Retinal pigment epithelial cell (primary cell): ENCODE data around the gene GBGT1.

Source experiments
- DNase-seq: peaks from one replicate; pipeline ENCODE4 v3.0.0-alpha.2; 2010; ENCODE audit warnings: low read depth
- H3K4me3 ChIP-seq: 2 replicates; pipeline ENCODE4 v1.5.1; 2011; ENCODE audit warnings: mild to moderate bottlenecking, low read length, control low read depth, moderate library complexity
- CTCF ChIP-seq: conservative IDR thresholded peaks from 2 replicates; pipeline ENCODE4 v1.5.1; 2011; ENCODE audit warnings: low read depth, low read length, control low read depth, inconsistent platforms

Gene GBGT1

GRCh38 chr9:133126697-133127339 lies 36.9 kb downstream of the GBGT1 start:
- no peak for TF ChIP-seq CTCF
- DNase-seq, result no peak
- no peak overlapping the region for H3K4me3 ChIP-seq

DNA sequence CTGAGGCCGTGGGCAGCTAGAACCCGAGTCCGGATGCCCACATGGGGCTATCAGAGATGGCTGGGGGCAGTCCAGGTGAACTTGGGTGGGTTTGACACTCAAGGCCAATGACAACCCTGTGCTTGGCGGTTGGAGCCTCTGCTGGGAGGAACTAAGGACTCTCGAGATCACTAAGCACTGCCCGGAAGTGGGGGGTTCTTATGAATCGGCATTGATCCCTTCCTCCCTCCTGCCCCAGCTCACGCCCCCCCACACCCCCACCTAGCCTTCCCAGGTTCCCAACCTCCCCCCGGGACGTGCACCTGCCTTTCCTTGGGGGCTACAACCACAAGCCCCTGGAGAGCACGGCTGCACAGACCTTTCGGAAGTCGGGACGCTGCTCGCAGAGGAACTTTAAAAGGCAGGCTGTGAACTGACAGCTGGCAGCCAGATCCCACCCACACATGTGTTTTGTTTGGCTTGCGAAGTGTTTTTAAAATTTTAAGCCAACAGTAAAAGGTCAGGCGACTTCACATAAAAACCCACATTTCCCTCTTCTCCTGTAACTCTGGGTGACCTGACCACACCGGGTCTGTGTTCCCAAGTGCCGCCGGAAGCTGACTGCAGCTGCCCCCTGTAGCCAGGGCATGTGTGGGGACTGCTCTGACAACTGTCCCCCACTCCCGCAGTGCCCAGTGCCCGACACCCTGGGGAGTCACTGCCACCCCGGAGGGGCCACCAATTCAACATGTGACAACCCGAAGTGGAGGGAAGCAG lies 37.6 kb downstream of the GBGT1 start:
- TF ChIP-seq CTCF, result no peak
- no peak for DNase-seq
- no peak overlapping the region for H3K4me3 ChIP-seq

- TF ChIP-seq CTCF, result no peak
- no peak overlapping the region for H3K4me3 ChIP-seq
- no peak for DNase-seq
Measured at GRCh38 chr9:133124907-133125275, 38.8 kb downstream of the GBGT1 start.

- no peak overlapping the region for H3K4me3 ChIP-seq
- DNase-seq, result no peak
- no peak for TF ChIP-seq CTCF
Measured at GRCh38 chr9:133124123-133124906, 39.4 kb downstream of the GBGT1 start.

DNA sequence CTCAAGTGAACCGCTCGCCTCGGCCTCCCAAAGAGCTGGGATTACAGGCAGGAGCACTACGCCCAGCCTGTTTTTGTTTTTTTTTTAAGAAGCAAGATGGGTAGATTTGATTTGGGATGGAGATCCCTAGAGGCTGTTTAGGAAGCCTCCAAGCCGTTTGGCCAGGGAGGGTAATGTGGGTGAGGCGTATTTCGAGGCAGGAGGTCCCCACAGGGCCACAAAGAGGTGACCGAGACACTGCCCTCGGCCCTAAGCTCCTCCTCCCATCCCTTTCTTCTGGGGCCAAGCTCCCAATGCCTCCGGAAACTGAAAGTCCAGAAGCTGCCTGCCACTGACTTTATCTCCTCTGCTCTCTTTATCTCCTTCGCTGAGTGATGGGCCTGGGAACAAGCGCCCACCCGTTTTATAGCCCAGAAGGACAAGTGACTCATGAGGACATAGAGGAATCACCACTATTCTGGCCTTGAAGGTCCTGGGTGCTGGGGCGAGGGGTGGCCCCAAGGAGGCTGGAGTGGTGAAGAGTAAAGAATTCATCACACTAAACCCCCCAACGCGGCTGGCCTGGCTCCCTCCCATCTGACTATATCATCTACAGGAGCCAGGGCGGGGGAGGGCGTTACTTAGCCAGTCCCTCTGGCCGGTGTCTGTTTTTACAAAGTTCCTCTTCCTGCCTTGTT lies 40.6 kb downstream of the GBGT1 start:
- no peak for DNase-seq
- H3K4me3 ChIP-seq, result no peak overlapping the region
- TF ChIP-seq CTCF, result no peak

GRCh38 chr9:133122605-133122934 lies 41.1 kb downstream of the GBGT1 start:
- DNase-seq, result no peak
- H3K4me3 ChIP-seq, result no peak overlapping the region
- TF ChIP-seq CTCF, result no peak
